ENCODE measurements around the gene CTSE.

DNA sequence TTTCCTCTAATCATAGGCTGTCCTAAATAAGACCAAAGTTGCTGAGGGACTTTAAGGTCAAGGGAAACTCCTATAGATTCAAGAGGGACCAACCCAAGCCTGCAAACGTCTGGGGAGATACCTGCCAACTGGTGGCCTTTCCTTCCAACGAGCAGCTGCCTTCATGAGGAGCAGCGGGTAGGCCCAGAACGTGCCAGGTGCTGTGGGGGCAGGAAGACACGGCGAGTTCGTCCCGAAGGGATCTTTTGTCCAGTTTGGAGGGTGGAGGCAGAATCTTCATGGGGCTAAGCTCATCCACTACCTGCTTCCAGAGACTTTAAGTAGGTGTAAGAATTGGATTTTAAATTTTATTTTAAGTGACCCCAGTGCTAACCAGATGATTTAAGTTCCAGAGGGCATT, 54.5 kb downstream of the CTSE start:
- TF ChIP-seq EP300 (IDR thresholded peaks at IDR 0.05; ENCODE audit: borderline replicate concordance) = no peak
- TF ChIP-seq YY1 (IDR thresholded peaks at IDR 0.05; ENCODE audit: low read depth) = no peak
- no peak for TF ChIP-seq RAD21 (IDR thresholded peaks at IDR 0.05; ENCODE audit: low read depth)
- TF ChIP-seq MAX (IDR thresholded peaks at IDR 0.05) = no peak
- TF ChIP-seq NFIC (IDR thresholded peaks at IDR 0.05) = no peak
- no peak for TF ChIP-seq TCF12 (IDR thresholded peaks at IDR 0.05; ENCODE audit: low read depth)
- TF ChIP-seq CEBPB (IDR thresholded peaks at IDR 0.05) = no peak
- TF ChIP-seq TEAD4 (IDR thresholded peaks at IDR 0.05) = no peak
- no peak for TF ChIP-seq EGR1 (IDR thresholded peaks at IDR 0.05)
- no peak for TF ChIP-seq CREB1 (IDR thresholded peaks at IDR 0.05; ENCODE audit: low read depth)
- no peak for TF ChIP-seq REST (IDR thresholded peaks at IDR 0.05; ENCODE audit: low read depth)
- TF ChIP-seq ZBTB7A (IDR thresholded peaks at IDR 0.05; ENCODE audit: low read depth) = no peak
- TF ChIP-seq TAF1 (IDR thresholded peaks at IDR 0.05; ENCODE audit: low read depth) = no peak
- TF ChIP-seq USF1 (IDR thresholded peaks at IDR 0.05) = no peak

Data from Ishikawa (cell line).